Neutrophil (primary cell): ENCODE data around the gene SLC16A3.

Experiments used
- H3K27ac ChIP-seq: fragments of 200-600 bp; sonication (generic); 2 replicates; pipeline ENCODE4 v1.5.1; 2016; ENCODE audit warnings: mild to moderate bottlenecking, moderate library complexity
- H3K27me3 ChIP-seq: fragments of 200-600 bp; sonication (generic); 2 replicates; pipeline ENCODE4 v1.6.0; 2016; ENCODE audit warnings: mild to moderate bottlenecking
- H3K36me3 ChIP-seq: fragments of 200-600 bp; sonication (generic); 2 replicates; pipeline ENCODE4 v1.5.1; 2017
- H3K4me1 ChIP-seq, 2 experiments: fragments of 200-600 bp in 1 of 2; sonication (generic) in 1 of 2; 1 replicate in 1 of 2; 2 replicates in 1 of 2; pipeline versions ENCODE4 v1.5.1 to v1.6.1; 2013 to 2016; ENCODE audit warnings: low read depth in 1 of 2, low read length in 1 of 2, mild to moderate bottlenecking in 1 of 2, moderate library complexity in 1 of 2; ENCODE audit not compliant: control insufficient read depth in 1 of 2, insufficient read depth in 1 of 2
- H3K4me3 ChIP-seq, 2 experiments: fragments of 200-600 bp in 1 of 2; sonication (generic) in 1 of 2; 1 replicate in 1 of 2; 2 replicates in 1 of 2; pipeline ENCODE4 v1.5.1; 2013 to 2016; ENCODE audit warnings: low read depth in 1 of 2, low read length in 1 of 2, mild to moderate bottlenecking in 1 of 2, moderate library complexity in 1 of 2
- H3K9me3 ChIP-seq: fragments of 200-600 bp; sonication (generic); 2 replicates; pipeline ENCODE4 v1.5.1; 2016
- TF ChIP-seq, protein P1 (sequence below): fragments of 200-600 bp; sonication (generic); IDR thresholded peaks from 2 replicates; pipeline ENCODE4 v1.5.1; 2016; ENCODE audit warnings: antibody characterized with exemption

The SLC16A3 gene

DNA sequence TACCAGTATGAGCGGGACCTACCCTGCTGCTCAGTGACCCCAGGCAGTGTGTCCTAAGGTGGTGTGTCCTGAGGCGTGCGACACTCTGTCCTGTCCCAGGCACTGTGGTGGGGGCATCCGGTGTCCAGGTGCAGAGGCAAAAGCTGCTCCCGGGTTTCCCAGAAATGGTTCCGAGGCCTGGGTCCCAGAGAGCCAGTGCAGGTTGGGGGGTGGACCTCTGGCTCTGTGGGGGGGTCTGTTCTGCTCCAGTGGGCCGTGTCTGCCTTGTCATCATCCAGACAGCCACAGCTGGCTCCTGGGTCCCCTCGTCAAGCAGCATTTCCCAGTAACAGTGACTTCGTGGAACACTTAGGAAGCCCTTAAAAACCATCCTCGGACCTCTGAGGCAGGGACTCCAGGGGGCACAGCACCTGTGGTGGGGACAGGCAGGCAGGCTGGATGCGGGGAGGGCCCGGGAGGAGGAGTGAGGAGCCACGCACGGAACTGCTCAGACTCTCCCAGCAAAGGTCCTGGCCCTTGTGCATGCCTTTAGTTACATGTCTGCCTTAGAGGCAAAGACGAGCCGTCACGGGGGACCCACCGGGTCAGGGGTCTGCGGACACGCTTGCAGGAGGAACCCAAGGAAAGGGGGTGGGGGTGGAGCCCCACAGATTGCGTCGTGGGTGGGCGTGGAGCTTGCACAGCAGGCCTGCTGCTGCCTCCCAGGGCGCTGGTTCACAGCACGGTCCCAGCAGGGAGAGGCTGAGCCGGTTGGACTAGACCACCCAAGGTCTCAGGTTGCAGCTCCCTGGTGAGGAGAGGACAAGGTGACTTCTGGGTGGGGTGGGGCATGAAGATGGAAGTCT, 5.6 kb downstream of the SLC16A3 start:
- Histone ChIP-seq H3K4me1 (peaks cover 82 to 87% of the 10 kb centered on the region in 2 experiments), H3K36me3 (peaks cover 89% of the 10 kb centered on the region)

GRCh38 chr17:82235056-82235774, 6.4 kb downstream of the SLC16A3 start:
- H3K9me3 ChIP-seq: no peaks in the 10 kb centered on the region
- TF ChIP-seq, protein P1, sequence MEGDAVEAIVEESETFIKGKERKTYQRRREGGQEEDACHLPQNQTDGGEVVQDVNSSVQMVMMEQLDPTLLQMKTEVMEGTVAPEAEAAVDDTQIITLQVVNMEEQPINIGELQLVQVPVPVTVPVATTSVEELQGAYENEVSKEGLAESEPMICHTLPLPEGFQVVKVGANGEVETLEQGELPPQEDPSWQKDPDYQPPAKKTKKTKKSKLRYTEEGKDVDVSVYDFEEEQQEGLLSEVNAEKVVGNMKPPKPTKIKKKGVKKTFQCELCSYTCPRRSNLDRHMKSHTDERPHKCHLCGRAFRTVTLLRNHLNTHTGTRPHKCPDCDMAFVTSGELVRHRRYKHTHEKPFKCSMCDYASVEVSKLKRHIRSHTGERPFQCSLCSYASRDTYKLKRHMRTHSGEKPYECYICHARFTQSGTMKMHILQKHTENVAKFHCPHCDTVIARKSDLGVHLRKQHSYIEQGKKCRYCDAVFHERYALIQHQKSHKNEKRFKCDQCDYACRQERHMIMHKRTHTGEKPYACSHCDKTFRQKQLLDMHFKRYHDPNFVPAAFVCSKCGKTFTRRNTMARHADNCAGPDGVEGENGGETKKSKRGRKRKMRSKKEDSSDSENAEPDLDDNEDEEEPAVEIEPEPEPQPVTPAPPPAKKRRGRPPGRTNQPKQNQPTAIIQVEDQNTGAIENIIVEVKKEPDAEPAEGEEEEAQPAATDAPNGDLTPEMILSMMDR: no peak
- peaks cover 88 to 91% of the 10 kb centered on the region in 2 experiments for H3K4me1 ChIP-seq
- peaks cover 90% of the 10 kb centered on the region for H3K36me3 ChIP-seq
- peak overlapping the region; percentile 82 for H3K27ac ChIP-seq
- H3K27me3 ChIP-seq: no peaks in the 10 kb centered on the region
- H3K4me3 ChIP-seq: peak overlapping the region; percentile 39 to 45

More for the DNA sequence above, 5.6 kb downstream of the SLC16A3 start:
- TF ChIP-seq, protein P1: no peak
- Histone ChIP-seq H3K4me3 (peak overlapping the region; percentile 14 to 39), H3K27ac (peak overlapping the region; percentile 82), H3K9me3 (no peaks in the 10 kb centered on the region), H3K27me3 (no peaks in the 10 kb centered on the region)

DNA sequence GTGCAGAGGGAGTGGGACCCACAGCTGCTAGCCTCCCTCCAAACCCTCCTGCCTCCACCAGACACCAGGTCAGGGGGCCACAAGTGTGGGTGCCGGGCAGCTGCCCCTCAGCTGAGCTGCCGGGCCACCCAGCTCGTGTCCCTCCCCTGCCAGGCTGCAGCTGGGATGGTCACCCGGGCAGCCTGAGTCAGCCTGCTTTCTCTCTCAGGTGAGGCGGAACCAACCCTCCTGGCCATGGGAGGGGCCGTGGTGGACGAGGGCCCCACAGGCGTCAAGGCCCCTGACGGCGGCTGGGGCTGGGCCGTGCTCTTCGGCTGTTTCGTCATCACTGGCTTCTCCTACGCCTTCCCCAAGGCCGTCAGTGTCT, 6.9 kb downstream of the SLC16A3 start:
- Histone ChIP-seq H3K4me3 (peak overlapping the region; percentile 39 to 45), H3K36me3 (peaks cover 90% of the 10 kb centered on the region), H3K27me3 (no peaks in the 10 kb centered on the region), H3K4me1 (peaks cover 88 to 91% of the 10 kb centered on the region in 2 experiments), H3K27ac (peak overlapping the region; percentile 82), H3K9me3 (no peaks in the 10 kb centered on the region)
- TF ChIP-seq, protein P1: no peak

GRCh38 chr17:82236142-82236971, 7.5 kb downstream of the SLC16A3 start:
- TF ChIP-seq, protein P1: peak; percentile 86
- H3K4me1 ChIP-seq: peaks cover 94 to 96% of the 10 kb centered on the region in 2 experiments

DNA sequence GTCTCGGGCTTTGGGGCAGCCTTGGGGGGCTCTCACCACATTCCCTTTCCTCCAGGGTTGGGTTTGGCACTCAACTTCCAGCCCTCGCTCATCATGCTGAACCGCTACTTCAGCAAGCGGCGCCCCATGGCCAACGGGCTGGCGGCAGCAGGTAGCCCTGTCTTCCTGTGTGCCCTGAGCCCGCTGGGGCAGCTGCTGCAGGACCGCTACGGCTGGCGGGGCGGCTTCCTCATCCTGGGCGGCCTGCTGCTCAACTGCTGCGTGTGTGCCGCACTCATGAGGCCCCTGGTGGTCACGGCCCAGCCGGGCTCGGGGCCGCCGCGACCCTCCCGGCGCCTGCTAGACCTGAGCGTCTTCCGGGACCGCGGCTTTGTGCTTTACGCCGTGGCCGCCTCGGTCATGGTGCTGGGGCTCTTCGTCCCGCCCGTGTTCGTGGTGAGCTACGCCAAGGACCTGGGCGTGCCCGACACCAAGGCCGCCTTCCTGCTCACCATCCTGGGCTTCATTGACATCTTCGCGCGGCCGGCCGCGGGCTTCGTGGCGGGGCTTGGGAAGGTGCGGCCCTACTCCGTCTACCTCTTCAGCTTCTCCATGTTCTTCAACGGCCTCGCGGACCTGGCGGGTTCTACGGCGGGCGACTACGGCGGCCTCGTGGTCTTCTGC, 8.4 kb downstream of the SLC16A3 start:
- Histone ChIP-seq H3K4me1 (peaks cover 98 to 100% of the 10 kb centered on the region in 2 experiments), H3K36me3 (peaks cover 96% of the 10 kb centered on the region), H3K9me3 (no peaks in the 10 kb centered on the region), H3K27me3 (no peaks in the 10 kb centered on the region), H3K27ac (peak overlapping the region; percentile 82), H3K4me3 (peak overlapping the region in 1 of 2 experiments; percentile 45)
- TF ChIP-seq, protein P1: no peak

More at GRCh38 chr17:82236142-82236971, 7.5 kb downstream of the SLC16A3 start:
- Histone ChIP-seq H3K27ac (peak overlapping the region; percentile 82), H3K4me3 (peak overlapping the region; percentile 39 to 45), H3K9me3 (no peaks in the 10 kb centered on the region), H3K27me3 (no peaks in the 10 kb centered on the region), H3K36me3 (peaks cover 92% of the 10 kb centered on the region)
